Skeletal muscle tissue (tissue), 4 donors: ENCODE data around the gene VIT. TPM values are rescaled to one million over a fixed set of nuclear protein-coding genes. Genes with fewer than 3 reads are reported as not detected.

ENCODE experiments used
- H3K27ac ChIP-seq: one replicate; pipeline ENCODE4 v1.7.0; 2013; ENCODE audit warnings: mild to moderate bottlenecking, low read depth, low read length, inconsistent platforms
- H3K27me3 ChIP-seq, 3 donors: one replicate each; pipeline ENCODE4 v1.7.0; 2013; ENCODE audit warnings: low read length in 3 of 3; ENCODE audit not compliant: control insufficient read depth in 3 of 3, insufficient read depth in 3 of 3
- H3K36me3 ChIP-seq, 3 donors: one replicate each; pipeline ENCODE4 v1.7.0; 2013; ENCODE audit warnings: low read length in 3 of 3; ENCODE audit not compliant: control insufficient read depth in 3 of 3, insufficient read depth in 3 of 3
- H3K4me1 ChIP-seq, 3 donors: one replicate each; pipeline ENCODE4 v1.7.0; 2013; ENCODE audit warnings: low read length in 3 of 3, mild to moderate bottlenecking in 3 of 3; ENCODE audit not compliant: control insufficient read depth in 3 of 3, insufficient read depth in 3 of 3
- H3K4me3 ChIP-seq, 3 donors: one replicate each; pipeline ENCODE4 v1.7.0; 2013; ENCODE audit warnings: low read length in 3 of 3
- H3K9ac ChIP-seq, 3 donors: one replicate each; pipeline ENCODE4 v1.7.0; 2013; ENCODE audit warnings: low read length in 3 of 3, mild to moderate bottlenecking in 3 of 3, moderate library complexity in 2 of 3, low read depth in 1 of 3
- H3K9me3 ChIP-seq, 3 donors: one replicate each; pipeline ENCODE4 v1.7.0; 2013; ENCODE audit warnings: low read length in 3 of 3; ENCODE audit not compliant: control insufficient read depth in 3 of 3
- total RNA-seq: library from RNA; depleted of rRNA; stranded (reverse); fragments of >200 nt; gene quantifications from one replicate; pipeline ENCODE4 v1.2.3, GENCODE V29; 2014
- donor health status: Osteomylitis.

VIT gene
- total RNA-seq, 1 donor from 2014 or later, result 6.8 TPM

DNA sequence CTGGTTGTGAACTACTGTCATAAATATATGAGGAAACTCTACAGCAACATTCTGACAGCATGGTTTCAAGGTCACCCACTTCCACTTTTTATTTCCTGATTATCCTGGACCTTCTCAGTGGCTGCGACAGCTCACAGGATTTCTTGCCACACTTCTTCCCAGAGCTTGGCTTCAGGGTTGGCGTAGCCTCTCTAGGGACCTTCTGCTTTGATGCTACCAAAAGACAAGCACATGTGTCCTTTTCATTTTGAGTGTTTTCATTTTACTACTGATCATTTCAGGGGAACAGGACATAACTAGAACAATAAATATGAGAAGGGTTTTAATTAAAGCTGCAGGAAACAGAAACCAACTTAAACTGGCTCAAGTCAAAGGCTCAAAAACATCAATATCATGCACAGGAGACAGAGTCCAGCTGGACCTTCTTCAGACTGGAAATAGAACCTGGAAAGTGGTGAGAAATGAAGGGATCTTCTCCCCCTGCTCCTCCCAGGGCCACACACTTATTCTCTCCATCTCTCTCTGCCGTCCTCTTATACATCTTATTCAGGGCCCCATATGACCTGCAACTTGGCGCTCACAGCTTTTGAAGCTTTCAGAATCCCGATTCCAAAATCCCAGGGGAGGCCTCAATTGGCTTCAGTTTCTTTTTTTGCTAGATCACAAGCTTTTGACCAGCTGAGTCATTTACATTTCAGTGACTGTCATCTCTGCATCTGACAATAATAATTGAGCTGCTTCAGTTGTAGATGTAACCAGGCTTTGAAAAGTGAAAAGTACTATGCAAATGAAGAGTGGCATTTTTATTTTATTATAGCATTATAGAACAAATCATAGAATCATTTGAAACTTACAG is 9.7 kb downstream of the VIT start:
- H3K9me3 ChIP-seq, result peaks cover 0 to 6% (median 0%) of the 10 kb centered on the region in 3 donors
- H3K4me3 ChIP-seq, result no peak overlapping the region
- no peak overlapping the region for H3K9ac ChIP-seq
- H3K27ac ChIP-seq, result peak overlapping the region; percentile 72
- H3K27me3 ChIP-seq, result peaks cover 0 to 3% (median 0%) of the 10 kb centered on the region in 3 donors
- H3K4me1 ChIP-seq, result peaks cover 5 to 23% (median 14%) of the 10 kb centered on the region in 3 donors
- H3K36me3 ChIP-seq, result no peaks in the 10 kb centered on the region

DNA sequence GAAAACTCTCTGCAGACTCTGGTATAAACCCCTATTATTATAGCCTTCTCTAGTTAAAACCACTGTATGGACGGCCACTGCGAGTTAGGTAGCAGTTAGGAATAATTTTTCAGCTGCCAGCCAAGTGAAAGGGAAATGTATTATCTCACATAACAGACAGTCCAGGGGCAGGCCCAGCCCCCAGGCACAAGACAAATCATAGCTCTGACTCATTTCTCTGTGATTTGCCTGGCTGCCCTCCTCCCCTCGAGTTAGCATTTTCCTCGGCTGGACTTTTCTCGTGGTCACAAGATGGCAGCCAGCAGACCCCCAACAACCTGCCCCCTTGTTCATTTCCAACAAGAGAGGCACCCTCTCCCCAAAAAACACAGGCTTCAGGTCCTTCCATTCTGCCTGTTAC is 10.5 kb downstream of the VIT start:
- H3K27ac ChIP-seq, result peak overlapping the region; percentile 72
- H3K27me3 ChIP-seq, result peaks cover 0 to 3% (median 0%) of the 10 kb centered on the region in 3 donors
- no peak overlapping the region for H3K4me3 ChIP-seq
- peaks cover 0 to 9% (median 0%) of the 10 kb centered on the region in 3 donors for H3K9me3 ChIP-seq
- H3K9ac ChIP-seq, result no peak overlapping the region
- H3K4me1 ChIP-seq, result peaks cover 5 to 23% (median 14%) of the 10 kb centered on the region in 3 donors
- no peaks in the 10 kb centered on the region for H3K36me3 ChIP-seq

DNA sequence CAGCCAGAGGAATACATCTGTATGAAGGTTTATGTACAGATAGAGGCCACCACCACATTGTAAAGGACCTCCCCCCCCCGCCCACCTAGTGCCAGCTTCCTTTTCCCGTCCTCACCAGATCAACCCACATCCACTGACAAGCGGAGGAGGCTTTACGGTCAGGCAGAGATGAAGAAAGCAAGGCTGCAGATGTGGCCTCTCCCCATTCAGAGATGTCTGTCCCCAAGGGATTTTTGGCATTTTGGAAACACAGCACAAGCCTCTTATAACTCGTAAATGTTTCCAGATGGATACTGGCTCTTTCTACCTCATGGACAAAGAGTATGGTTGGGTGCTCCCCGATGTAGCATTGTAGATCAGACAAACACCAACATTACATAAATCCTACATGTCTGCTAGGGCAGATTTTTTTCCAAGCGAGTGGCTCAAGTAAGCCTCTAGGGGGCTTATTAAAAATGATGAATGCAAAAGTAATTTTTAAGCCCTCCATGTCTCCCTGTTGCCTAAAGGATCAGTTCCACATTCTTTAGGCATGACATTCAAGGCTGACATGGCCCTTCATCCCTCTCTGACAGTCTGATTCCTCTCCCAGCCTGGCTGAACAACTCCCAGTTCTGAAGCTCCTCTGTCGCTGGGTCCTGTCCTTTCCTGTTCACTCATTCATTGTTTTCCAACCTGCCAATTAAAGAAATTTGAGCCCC is 11.7 kb downstream of the VIT start:
- Histone ChIP-seq H3K4me1 (peaks cover 5 to 23% (median 14%) of the 10 kb centered on the region in 3 donors), H3K9ac (no peak overlapping the region), H3K27ac (peak overlapping the region; percentile 72)

DNA sequence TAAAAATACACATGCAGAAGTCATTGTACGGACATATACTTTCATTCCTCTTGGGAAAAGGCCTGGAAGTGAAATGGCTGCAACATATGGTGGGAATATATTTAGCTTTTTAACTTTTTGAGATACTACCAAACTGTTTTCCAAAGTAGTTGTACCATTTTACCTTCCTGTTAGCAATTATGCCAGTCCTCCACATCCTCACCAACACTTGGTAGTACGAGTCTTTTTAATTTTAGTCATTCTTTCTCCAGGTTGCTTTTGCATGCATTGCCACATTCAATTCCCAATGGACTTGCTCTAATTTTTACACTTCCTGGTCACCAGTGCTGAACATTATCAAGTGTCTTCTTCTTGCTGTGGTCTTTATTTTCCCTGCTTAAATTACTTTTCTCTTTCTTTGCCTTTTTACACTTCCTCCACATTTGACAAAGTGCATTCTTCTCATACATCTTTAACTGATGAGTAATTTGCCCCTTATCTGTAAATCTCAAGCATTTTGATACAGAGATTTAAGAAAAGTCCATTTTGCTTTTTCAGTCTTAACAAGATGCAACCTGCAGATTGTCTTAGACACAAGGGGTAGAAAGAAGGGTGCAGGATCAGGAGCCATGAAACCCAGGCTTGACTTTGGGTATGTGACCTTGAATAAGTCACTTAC is 14.5 kb downstream of the VIT start:
- peaks cover 5 to 13% (median 12%) of the 10 kb centered on the region in 3 donors for H3K4me1 ChIP-seq
- no peaks in the 10 kb centered on the region for H3K36me3 ChIP-seq
- no peaks in the 10 kb centered on the region for H3K27me3 ChIP-seq
- no peak overlapping the region for H3K4me3 ChIP-seq
- no peak overlapping the region for H3K27ac ChIP-seq
- no peak overlapping the region for H3K9ac ChIP-seq
- peaks cover 0 to 9% (median 0%) of the 10 kb centered on the region in 3 donors for H3K9me3 ChIP-seq

More for the DNA sequence above, 11.7 kb downstream of the VIT start:
- Histone ChIP-seq H3K27me3 (no peaks in the 10 kb centered on the region), H3K4me3 (no peak overlapping the region), H3K36me3 (no peaks in the 10 kb centered on the region), H3K9me3 (peaks cover 0 to 9% (median 0%) of the 10 kb centered on the region in 3 donors)

DNA sequence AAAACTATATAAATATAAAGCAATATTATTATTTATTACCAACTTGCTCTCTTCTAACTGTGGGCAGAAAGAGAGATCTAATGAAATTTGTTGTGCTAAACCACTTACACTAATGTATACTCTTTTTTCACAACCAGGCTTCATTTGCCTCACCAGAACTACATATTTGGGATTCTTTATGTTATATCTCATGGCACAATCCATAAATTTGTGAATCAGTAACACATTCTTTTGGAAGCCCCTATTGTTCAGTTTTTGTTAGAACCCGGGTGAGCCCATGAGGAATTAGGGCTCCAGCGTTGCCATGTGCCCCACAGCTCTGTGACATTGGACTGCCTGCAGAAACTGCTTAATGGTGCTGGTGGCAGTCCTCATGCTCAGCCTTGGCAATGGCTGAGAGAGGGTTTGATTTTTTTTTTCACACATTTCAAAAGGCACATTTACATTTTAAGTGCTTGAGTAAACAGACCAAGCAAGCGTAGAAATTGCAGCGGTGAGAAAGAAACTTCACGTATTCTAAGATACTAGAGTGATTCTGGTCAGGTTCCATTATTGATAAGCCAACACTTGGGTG is 15.3 kb downstream of the VIT start:
- Histone ChIP-seq H3K9ac (no peak overlapping the region), H3K36me3 (no peaks in the 10 kb centered on the region)

DNA sequence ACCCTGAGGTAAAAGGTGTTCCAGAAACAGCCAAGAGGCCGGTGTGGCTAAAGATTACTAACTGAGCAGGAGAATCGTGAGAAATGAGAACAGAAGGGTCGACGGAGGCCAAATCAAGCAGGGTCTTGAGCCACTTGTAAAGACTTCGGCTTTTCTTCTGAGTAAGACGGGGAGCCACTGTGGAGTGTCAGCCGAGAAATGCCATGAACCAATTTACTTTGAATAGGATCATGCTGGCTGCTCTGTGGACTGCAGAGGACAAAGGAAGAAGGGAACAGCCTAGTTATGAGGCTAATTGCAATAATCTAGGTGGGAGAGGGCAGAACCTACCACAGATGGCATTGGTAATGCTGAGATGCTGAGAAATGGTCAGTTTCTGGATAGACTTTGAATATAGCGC is 16.8 kb downstream of the VIT start:
- Histone ChIP-seq H3K4me3 (no peak overlapping the region), H3K36me3 (peaks cover 0 to under 1% (median 0%) of the 10 kb centered on the region in 3 donors), H3K27ac (no peak overlapping the region), H3K27me3 (no peaks in the 10 kb centered on the region), H3K9ac (no peak overlapping the region), H3K4me1 (no peaks in the 10 kb centered on the region), H3K9me3 (peaks cover 0 to 9% (median 0%) of the 10 kb centered on the region in 3 donors)

More for the DNA sequence above, 15.3 kb downstream of the VIT start:
- H3K4me1 ChIP-seq, result peaks cover 5 to 8% (median 7%) of the 10 kb centered on the region in 3 donors
- no peak overlapping the region for H3K4me3 ChIP-seq
- no peaks in the 10 kb centered on the region for H3K27me3 ChIP-seq
- no peak overlapping the region for H3K27ac ChIP-seq
- H3K9me3 ChIP-seq, result peaks cover 0 to 9% (median 0%) of the 10 kb centered on the region in 3 donors

DNA sequence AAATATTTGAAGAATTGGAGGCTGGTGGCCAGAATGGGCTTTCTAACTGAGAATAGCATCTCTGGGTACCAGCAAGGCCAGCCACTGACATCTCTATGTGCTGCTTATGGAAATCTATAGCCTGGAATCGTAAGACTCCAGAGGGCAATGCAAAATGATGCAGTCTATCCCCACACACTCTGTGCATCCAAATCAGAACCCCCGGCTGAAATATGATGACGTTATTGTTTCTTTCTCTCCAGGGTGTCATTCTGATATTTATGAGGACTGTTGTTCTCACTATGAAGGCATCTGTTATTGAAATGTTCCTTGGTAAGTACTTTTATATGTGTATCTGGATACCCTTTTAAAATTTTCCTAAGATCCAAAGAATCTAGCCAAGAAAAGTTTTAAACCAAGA is 19.6 kb downstream of the VIT start:
- Histone ChIP-seq H3K27ac (no peak overlapping the region), H3K4me1 (no peaks in the 10 kb centered on the region), H3K9ac (no peak overlapping the region), H3K36me3 (peaks cover 0 to 3% (median 0%) of the 10 kb centered on the region in 3 donors), H3K27me3 (no peaks in the 10 kb centered on the region), H3K9me3 (peaks cover 0 to 4% (median 0%) of the 10 kb centered on the region in 3 donors), H3K4me3 (no peak overlapping the region)

DNA sequence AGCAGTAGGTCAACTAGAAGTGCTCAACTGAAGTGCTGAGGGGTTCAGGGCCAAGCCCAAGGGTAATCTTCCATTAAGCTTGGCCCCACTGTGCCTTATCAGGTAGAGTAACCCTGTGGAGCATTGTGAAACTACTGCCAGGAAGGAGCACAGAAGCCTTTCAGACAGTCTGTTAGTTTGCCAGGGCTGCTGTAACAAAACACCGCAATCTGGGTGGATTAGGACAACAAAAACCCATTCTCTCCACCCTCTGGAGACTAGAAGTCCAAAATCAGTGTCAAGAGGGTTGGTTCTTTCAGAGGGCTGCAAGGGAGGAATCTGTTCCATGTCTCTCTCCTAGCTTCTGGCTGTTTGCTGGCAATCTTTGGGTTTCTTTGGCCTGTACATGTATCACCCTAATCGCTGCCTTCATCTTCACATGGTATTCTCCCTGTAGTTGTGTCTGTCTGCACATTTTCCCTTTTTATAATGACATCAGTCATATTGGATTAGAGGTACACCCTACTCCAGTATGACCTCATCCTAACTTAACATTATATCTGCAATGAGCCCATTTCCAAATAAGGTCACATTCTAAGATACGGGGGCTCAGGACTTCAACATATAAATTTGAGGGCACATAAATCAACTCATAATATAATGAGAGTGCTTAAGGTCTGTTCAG is 21.2 kb downstream of the VIT start:
- peaks cover 0 to 3% (median 0%) of the 10 kb centered on the region in 3 donors for H3K36me3 ChIP-seq
- H3K9me3 ChIP-seq, result no peaks in the 10 kb centered on the region
- H3K4me3 ChIP-seq, result no peak overlapping the region
- no peaks in the 10 kb centered on the region for H3K4me1 ChIP-seq
- no peak overlapping the region for H3K9ac ChIP-seq
- no peak overlapping the region for H3K27ac ChIP-seq
- no peaks in the 10 kb centered on the region for H3K27me3 ChIP-seq

DNA sequence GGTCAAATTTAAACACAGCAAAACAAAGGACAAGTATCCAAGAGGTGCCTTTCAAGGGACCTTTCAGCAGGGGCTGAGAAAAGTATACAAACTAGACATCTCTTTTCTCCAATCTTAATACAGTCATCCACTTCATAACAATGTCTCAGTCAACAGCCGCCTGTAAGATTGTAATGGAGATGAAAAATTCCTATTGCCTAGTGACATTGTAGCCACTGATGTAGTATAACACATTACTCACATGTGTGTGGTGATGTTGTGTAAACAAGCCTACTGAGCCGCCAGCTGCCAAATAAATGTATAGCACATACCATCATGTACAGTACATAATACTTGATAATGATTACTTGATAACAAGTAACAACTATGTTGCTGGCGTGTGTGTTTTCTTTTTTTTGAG is 31.0 kb downstream of the VIT start:
- Histone ChIP-seq H3K9ac (no peak overlapping the region), H3K27ac (no peak overlapping the region), H3K4me1 (no peaks in the 10 kb centered on the region), H3K36me3 (no peaks in the 10 kb centered on the region), H3K27me3 (no peaks in the 10 kb centered on the region), H3K9me3 (peaks cover 0 to 4% (median 0%) of the 10 kb centered on the region in 3 donors), H3K4me3 (no peak overlapping the region)
